ENCODE results near the gene PRSS27.

DNA sequence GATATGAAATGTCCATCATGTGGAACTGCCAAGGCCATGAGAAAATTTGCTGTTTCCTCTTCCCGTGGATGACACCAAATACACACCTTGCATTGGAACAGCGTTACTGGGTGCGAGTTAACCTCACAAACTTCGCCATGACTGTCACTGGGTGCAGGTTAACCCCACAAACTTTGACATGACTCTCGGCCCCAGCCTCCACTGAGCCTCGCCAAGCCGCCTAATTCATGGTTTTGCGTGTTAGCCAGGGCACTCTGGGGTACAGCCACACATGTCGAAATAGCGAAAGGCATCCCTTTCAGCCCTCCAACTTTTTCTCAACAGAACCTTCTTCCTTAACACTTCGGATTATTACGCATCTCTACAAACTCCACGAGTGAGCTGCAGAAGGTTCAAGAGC lies 48.3 kb downstream of the PRSS27 start:
- TF ChIP-seq, protein P1, sequence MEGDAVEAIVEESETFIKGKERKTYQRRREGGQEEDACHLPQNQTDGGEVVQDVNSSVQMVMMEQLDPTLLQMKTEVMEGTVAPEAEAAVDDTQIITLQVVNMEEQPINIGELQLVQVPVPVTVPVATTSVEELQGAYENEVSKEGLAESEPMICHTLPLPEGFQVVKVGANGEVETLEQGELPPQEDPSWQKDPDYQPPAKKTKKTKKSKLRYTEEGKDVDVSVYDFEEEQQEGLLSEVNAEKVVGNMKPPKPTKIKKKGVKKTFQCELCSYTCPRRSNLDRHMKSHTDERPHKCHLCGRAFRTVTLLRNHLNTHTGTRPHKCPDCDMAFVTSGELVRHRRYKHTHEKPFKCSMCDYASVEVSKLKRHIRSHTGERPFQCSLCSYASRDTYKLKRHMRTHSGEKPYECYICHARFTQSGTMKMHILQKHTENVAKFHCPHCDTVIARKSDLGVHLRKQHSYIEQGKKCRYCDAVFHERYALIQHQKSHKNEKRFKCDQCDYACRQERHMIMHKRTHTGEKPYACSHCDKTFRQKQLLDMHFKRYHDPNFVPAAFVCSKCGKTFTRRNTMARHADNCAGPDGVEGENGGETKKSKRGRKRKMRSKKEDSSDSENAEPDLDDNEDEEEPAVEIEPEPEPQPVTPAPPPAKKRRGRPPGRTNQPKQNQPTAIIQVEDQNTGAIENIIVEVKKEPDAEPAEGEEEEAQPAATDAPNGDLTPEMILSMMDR (IDR thresholded peaks at IDR 0.05): no peak
- TF ChIP-seq POLR2A (IDR thresholded peaks at IDR 0.05): no peak
